GM18511 (cell line): ENCODE results near the gene FAN1.

ENCODE experiments used
- ATAC-seq: cut with Tn5 transposase; IDR thresholded peaks from one replicate; pipeline ENCODE4 v1.9.1; 2021; ENCODE audit warnings: mild to moderate bottlenecking, moderate library complexity; ENCODE audit not compliant: unreplicated experiment

FAN1 gene

DNA sequence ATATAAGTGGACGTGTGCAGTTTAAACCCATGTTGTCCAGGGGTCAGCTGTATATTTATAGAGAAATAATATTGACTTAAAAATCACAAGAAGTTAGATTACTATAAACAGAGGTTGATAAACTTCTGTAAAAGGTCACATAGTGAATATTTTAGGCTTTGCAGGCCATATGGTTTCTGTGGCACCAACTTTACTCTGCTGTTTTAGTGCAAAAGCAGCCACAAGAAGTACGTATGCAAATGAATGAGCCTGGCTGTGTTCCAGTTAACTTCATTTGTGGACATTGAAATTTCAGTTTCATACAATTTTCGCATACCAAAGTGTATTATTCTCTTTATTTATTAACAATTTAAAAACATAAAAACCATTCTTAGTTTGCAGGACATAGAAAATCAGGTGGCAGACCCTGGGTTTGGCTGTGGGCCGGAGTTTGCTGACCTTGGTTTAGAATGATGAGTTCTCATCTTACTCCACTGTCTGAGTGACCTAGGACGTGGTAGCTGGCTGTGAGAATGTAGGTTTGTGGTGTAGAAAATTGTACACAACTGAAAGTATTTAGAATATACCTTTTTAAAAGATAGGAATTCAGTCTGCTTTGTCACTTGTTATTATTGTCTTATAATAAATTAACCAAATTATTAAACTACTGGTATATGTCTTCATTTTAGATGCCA lies 16.3 kb downstream of the FAN1 start:
- no peak for ATAC-seq

DNA sequence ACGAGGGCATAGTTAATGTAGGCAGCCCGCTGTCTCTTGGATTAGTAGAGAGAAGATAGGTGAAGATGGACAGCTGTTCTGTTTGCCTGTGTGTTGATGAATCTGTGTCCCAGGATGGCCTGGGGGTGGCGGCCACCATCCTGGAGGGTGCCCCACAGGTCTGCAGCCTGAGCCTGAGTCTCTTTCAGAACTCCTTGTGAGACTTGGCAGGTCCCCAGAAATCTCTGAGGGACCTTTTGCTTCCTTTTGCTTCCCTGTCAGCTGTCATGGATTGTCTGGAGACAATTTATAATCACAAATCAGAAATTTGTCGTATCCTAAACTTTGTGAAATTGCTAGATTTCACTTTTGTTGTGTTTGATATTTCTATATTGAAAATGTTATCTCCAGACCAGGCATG lies 17.4 kb downstream of the FAN1 start:
- no peak for ATAC-seq

DNA sequence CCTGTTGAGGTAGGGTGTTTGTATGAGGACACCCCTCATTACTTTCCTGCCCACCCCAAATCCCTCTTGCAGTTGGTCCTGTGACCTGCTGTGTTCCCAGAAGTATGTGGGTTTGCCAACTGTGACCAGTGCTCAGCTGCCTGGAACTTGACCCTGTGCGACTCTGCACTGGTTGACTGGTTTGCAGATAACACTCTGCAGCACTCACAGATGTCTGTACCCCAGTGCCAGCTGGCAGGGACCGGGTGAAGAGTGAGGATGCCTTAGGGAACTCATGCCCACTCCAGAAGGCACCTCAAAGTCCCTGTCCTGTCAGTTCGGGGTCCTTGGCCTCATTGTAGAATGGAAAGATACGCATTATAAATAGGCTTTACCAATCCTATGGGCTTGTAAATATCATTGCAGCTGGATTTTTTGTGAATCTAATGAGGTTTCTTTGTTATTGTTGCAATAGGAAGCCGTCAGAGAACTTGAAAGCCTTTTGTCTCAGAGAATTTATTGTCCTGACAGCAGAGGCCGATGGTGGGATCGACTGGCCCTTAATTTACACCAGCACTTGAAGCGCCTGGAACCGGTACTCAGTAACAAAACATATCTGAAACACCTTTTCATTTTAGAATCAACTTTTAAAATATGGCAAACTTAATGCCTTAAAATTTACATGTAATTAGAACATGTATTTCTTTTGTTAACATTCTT lies 18.2 kb downstream of the FAN1 start:
- no peak for ATAC-seq

DNA sequence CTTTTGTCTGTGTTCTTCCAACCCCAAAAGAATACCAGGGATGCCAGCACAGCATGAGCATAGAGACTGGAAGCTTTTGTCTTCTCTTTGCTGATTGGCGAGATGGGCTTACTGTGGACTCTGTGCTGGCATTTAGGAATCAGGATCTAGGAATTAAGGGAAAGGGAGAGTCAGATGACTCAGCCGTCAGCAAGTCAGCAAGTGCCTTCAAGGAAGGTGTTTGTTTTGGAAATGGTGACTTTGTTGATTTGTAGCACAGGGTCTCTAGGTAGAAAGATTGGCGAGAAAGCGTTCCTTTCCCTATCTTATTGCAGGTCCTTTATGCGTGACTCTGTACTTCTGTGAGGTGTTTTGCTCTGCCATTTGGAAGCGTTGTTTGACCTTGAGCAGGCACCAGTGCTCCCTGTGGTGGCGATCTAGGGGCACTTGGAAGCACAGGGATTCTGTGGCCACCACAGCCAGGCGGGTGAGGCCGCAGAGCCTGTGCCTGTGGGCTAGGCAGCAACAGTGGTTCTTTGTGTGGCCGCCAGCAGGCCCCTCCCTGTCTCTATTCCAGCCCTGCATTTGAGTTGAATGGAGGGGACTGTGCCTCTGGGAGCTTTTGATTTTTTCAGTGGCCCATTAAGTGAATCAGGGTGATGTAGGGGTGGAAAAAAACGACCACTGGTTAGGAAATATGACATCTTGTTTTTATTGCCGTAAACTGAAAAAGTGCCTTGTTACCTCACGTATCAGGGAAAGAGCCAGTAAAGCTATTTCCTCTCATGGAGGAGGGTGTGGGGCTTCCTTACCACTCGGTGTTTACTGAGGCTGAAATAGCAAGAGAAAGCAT lies 19.0 kb downstream of the FAN1 start:
- ATAC-seq, result no peak

DNA sequence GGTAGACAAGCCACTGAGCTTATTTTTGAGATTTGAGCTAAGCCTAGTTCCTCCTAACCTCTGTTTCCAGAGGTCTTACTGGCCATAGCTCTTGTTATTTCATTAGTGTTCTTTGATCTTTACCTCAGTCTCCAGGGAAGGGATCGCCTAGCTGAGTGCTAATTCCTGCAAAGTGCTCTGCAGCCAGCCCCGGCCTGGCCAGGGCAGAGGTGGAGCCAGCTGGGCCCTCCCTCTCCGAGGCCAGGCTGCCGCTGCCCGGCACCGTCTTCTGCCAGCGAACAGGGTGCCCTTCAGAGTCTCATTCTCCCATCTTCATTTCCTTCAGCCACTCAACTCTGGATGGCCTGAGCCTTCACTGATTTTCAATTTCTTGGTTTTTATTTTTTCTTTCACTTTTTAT lies 19.7 kb downstream of the FAN1 start:
- ATAC-seq, result no peak

DNA sequence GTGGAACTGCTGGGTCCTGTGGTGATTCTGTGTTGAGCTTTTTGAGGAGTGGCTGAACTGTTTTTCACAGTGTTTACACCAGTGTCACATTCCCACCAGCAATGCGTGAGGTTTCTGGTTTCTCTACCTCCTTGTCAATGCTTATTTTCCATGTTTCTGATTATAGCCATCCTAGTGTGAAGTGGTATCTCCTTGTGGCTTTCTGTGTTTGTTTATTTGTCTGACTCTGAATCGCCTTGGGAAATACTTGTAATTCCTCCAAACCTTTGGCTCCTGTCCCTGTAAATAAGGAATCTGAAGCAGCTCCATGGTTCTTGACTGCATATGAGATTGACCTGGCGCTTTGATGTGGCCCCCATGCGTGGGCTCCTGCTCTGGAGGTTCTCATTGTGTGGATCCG lies 20.6 kb downstream of the FAN1 start:
- no peak for ATAC-seq

DNA sequence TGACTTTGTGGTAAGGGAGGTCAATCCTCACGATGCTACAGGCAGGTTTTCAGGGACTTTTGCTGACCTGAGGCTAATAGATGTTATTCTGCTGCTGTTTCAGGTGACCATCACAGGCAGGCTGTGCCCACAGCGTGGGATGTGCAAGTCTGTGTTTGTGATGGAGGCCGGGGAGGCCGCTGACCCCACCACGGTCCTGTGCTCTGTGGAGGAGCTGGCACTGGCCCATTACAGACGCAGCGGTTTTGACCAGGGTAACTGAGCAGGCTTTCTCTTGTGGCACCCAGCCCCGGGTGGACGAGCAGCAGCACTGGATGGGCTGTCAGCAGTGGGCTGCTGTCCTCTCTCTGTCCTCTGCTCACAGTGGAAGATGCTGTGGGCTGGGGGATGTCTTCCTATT lies 22.0 kb downstream of the FAN1 start:
- ATAC-seq, result no peak

DNA sequence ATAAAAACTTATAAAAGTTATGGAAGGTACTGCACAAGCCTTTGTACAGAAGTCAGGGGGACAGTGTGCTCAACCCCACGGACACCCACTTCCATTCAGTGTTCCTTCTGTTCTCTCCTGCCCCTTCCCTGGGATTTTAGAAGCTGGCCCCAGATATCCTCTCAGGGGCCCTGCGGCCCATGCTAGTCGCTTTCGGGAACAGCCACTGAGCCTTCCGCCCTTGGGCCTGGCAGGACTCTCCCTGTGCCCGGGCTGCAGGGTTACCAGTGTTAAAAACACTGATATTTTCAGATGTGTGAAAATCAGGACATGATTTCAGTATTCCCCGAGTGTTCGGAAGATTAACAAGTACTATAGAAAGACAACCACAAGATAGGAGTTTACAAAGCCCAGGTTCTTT lies 22.4 kb downstream of the FAN1 start:
- ATAC-seq, result no peak

DNA sequence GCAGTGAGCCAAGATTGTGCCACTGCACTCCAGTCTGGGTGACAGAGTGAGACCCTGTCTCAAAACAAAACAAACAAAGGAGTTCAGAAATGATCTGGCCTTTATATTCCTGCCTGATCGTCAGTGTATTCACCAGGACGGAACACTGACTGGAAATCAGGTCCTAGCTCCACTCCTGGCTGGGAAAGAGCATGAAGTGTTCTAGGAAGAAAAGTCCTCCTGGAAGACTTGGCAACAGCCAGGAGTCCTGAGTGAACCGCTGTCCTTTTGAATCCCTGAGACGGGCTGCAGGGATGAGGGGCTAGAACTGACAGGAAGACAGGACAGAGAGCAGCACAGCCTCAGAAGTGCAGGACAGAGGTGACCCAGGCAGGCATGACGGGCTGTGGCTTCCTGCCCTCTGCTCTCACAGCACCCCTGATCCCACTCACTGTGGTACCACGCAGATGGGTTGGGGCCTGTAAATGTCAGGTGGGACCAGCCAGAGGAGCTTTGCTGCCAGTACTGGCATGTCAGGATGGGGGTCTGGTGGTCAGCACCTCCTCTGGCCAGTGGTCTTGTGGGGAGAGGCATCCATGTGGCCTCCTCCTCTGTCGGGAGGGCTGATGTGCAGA lies 23.5 kb downstream of the FAN1 start:
- ATAC-seq, result no peak

DNA sequence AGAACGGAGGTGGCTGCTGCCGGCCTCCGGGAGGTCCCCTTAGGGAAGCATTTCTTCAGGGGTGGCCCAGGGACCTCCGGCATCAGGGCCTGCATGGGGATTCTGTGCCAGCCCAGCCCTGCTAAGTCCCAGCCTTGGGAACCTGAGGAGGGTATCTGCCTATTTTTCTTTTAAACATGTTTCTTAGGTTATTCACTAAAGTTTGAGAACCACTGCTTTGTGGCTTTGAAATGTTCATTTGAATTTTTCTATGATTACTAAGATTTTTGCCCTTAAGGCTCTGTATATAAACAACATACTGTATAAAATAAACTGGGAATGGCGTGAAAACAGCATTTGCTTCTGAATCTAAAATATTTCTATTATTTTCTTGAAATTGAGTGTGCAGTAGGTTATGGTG lies 24.4 kb downstream of the FAN1 start:
- no peak for ATAC-seq

DNA sequence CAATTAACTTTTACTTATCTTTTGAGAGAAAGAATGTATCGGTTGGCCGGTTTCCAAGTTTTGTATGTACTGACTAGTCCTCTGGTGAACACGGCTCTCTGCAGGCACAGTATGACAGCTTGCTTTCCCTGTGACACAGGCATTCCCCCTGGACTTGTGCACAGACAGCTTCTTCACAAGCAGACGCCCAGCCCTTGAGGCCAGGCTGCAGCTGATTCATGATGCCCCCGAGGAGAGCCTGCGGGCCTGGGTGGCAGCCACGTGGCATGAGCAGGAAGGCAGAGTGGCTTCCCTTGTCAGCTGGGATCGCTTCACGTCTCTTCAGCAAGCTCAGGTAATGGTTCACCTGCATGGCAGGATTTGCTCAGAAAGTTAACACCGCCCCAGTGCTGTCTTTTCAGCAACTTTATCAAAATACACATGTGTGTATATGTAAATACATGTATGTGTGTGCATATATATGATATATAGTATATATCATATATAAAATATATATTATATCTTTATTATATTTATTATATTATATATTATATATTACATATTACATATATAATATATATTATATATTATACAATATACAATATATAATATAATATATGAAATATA lies 25.5 kb downstream of the FAN1 start:
- ATAC-seq, result no peak

DNA sequence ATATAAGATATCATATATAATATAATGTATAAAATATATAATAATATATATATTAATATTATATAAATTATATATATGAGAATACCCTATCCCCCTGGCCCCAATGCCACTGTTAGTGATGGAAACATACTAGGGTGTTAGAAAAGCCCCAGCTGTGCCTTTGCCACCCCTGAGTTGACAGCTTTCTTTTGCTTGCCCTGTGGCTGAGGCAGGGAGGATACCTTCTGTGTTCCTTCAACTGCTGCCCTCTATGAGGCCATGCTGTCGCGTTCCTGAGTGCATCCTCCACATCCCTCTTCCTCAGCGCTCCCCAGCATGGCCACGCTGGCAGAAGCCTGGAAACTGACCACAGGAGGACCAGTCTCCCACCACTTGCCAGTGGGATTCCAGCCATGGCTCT lies 26.3 kb downstream of the FAN1 start:
- ATAC-seq, result no peak

DNA sequence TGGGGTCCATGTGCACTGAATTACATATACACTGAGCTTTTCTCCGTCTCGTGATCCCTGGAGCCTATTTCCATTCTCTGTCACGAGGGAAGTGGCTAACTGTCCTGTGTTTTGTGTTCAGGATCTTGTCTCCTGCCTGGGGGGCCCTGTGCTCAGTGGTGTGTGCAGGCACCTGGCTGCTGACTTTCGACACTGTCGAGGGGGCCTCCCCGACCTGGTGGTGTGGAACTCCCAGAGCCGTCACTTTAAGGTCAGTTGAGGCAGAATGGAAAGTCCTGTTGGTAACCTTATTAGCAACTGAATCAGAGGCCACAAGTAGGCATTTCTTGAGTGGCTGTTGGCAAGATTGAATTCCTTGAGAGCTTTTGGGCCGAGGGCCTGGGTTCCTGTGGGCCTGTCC lies 26.7 kb downstream of the FAN1 start:
- ATAC-seq, result no peak

DNA sequence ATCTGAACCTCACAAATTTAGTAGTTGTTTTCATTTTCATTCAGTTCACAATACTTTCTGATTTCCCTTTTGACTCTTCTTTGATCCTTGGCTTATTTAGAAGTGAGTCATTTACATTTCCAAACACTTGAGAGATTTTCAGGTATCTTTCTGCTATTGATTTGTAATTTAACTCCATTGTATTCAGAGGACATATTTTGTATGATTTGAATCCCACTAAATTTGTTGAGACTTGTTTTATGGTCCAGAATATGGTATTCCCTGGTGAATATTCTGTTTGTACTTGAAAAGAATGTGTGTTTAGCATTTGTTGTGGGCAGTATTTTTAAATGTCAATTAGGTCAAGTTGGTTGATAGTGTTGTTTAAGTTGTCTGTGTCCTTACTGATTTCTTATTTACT lies 29.6 kb downstream of the FAN1 start:
- no peak for ATAC-seq

DNA sequence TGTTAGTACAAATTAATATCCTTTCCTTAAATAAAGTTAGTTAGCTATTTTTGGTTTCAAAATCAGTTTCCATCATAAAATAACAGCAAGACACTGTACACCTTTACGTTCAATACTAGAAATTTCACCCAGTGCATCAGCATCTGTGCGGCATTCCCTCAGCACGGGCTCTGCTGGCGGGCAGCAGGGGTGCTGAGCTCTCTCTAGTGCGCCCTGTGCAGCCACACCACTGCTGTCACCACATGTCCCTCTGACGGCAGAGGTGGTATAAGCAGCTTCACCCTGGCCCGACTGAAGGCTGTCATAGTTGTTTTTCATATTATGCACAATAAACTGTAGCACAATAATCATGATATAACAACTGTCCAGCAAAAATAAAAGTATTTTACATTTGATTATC lies 35.4 kb downstream of the FAN1 start:
- ATAC-seq, result no peak

DNA sequence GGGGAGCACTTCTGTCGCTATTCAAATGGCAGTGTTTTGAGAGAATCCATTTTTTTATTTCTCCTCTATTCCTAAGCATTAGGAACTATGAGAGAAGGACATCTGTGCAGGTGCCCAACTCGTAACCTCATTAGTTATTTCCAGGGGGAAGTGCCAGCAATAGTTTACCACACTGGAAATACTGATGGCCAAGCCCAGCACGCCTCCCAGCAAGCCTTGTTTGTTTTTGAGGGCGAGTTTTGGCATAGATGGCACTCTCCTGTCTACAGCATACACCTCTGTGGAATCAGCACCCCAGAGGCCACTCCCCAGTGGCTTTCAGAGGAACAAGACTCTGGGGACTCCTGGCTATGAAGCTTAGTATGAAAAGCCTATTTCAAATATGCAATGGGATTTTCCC lies 36.6 kb downstream of the FAN1 start:
- no peak for ATAC-seq

DNA sequence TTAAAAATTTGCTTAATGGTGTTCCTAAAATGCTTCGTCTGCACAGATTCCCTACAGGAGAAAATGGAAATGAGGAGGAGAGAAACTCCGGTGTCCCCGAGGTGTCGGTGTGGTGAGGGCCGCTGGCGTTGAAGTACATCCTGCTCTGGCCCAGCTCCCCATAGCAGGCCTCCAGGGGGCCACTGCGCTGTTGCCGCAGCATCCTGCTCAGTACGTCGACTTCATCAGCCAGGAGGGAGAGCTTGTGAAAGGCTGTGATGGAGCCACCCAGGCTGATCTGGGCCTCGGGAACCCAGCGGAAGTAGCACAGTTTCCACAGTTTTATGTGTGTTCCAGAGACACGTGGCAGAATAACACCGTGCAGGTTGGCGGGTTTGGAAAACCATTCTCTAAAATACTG lies 37.8 kb downstream of the FAN1 start:
- no peak for ATAC-seq

DNA sequence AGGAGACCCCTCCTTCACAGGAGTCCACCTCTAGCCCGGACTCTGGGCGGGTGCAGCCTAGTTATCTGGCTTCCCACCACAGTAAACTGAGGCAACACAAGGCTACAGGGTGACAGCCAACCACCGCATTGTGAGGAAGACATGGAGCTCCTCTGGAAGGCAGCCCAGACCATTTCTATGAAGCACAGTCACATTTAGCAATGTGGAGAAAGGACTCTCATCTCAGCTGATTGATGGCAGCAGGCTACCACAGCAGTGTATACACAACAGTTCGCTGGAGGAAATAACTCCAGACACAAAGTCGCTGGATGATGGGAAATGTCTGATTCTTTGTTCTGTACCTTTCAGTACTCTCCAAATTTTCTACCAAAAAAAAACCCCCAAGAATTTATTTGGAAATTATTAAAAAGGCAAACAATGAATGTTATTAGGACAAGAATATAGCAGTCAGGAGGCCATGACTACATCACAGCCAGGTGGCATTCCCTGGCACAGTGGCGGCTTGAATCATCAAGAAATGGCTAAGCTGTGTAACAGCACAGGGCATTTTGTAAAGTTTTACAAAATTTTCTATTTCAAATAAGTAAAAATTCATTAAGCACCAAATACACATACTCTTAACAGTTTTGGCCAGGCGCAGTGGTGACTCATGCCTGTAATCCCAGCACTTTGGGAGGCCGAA lies 40.1 kb downstream of the FAN1 start:
- no peak for ATAC-seq

DNA sequence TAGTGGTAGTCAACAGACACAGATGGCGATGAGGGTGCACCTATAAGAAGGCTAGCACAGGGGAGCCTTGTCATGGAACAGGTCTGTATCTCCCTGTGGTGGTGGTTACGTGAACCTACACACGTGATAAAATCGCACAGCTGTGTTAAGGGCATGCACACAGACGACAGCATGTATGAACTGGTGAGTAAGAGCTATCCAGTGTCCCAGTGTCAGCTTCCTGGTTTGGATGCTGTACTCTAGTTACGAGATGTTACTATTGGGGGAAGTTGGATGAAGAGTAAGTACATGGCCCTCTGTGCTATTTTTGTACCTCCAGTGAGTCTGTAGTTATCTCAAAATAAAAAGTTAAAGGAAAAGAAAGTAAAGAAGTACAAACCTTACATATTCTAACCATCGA lies 49.5 kb downstream of the FAN1 start:
- no peak for ATAC-seq

DNA sequence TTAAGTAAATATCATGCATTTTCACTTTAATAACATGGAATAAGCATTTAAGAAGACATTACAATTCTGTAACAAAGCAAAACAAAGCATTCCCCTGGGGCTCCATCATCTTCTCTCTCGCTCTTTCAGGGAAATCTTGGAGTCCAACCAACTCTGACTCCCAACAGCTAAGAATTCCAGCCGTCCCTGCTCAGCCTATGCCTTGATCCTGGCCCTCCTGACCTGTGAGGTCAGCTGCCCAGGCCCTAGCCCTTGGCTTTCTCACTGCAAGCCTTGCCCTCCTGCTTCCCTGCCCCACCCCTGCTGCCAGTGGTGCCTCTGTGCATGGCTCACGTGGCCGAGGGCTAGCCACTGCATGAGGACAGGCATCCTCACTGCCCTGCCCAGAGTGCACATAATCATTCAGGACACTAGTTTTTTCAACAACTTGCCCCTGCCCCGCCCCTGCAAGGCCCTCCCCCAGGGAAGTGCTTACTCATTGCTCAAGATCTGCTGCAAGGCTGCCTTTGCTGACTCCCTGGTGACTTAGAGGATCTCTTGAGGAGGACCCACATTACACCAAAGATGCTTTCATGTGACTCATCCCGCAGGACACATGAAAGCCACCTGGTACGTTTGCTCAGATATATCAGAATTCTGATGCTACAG lies 50.1 kb downstream of the FAN1 start:
- ATAC-seq, result no peak
